ENCODE measurements around the gene INVS.
"Not testable (repeated sequence)": the region's sequence is repeated elsewhere in the genome, so short reads cannot be mapped to it uniquely, and the experiment has no call there.

INVS gene

DNA sequence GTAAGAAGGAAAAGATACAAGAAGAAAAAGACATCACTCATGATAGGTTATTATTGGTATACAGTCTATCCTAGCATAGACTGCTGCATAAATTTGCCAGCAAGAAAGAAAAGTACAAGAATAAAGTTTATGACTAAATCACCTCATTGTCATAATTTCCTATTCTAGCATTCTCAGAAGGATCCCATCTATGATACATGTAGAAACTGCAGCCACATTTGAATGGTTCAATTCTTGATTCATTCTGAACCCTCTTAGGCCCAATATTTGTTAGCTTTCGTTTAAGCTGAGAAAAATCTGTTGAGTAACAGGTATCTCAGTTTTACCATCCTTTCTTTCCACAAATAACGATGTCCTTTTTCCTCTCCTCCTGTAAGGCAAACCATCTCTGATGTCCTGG, 21.2 kb downstream of the INVS start:
- DNase-seq (ENCODE audit: low spot score) = no peak

DNA sequence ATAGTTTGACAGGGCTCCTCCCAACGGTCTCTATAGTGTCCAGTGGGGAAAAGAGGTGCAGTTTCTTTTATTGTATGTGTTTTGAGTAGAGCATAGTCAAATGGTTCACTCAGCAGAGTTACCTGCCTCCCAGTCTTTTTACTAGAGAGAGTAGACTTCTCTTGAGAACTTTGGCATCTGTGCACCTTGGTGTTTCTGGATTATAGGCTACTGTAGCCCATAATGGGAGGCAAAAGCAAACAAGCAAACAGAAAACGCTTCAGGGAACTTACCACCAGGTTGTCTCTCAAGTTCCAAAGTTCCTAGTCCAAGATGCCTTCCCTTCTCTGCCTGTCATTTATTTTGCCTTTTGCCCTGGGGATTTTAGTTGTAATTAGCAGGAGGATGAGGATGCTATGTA, 26.2 kb downstream of the INVS start:
- no peak for DNase-seq (ENCODE audit: low spot score)

DNA sequence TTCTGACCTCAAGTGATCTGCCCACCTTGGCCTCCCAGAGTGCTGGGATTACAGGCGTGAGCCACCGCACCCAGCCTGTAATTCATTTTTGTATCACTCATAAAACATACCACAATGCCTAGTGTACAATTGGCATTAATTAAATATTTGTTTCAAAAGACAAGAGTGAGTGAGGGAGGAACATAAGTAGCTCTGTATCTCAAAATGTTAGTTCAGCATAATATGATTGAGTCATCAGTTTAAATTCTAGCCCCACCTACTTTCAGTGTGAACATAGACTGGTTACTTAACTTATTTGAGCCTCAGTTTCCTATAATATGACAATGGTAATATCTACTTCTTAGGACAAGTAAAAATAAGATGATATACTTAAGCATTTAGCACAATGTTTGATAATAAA, 26.9 kb downstream of the INVS start:
- DNase-seq (ENCODE audit: low spot score) = no peak

DNA sequence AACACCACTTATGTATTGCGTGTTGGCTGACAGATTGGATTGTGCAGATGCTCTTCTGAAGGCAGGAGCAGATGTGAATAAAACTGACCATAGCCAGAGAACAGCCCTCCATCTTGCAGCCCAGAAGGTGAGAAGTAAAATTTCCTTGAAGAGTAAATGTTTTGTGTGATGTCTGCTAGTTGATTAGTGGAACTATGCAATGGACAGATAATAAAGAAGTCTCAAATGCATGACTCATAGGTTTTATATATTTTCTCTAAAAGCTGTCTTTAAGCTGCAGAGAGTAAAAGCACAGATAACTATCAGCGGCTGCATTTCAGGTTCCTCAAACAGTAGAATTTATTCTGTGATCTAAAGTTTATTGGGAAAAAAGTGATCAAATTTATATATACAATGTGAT, 27.4 kb downstream of the INVS start:
- no peak for DNase-seq (ENCODE audit: low spot score)

DNA sequence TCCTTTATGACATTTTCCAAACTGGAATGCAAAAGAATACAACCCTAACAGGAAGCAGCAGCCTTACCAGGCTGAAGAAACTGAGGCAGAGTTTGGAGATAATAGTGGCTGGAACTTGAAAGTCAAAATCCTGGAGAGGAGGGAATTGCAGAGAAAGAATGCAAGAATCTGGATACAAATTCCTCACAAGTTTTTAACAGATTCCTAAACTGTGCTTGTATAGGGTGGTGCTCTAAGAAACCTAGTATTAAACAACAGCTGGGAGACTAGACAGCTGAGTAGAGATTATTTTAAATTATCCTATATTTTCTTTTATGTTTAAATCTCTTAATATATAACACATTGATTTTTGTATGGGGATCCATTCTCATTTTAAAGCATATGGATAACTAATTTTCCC, 30.7 kb downstream of the INVS start:
- DNase-seq (ENCODE audit: low spot score) = no peak

DNA sequence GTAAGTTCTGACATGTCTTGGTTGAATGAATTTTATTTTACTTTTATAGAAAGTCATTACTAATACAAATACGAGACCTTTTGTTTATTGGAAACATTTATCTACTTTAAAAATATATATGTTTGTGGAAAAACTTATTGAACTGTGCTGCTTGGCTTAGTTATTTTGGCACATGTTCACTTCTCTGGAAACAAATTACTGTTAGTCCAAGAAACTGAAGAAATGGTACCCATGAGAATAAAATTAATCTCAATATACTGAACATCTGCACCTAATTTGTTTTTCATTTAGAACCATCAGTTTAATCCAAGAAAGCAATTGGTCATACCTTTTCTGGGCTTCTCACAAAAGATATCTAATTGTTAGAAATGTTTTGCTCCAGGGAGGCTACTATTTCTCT, 32.2 kb downstream of the INVS start:
- DNase-seq (ENCODE audit: low spot score) = no peak

DNA sequence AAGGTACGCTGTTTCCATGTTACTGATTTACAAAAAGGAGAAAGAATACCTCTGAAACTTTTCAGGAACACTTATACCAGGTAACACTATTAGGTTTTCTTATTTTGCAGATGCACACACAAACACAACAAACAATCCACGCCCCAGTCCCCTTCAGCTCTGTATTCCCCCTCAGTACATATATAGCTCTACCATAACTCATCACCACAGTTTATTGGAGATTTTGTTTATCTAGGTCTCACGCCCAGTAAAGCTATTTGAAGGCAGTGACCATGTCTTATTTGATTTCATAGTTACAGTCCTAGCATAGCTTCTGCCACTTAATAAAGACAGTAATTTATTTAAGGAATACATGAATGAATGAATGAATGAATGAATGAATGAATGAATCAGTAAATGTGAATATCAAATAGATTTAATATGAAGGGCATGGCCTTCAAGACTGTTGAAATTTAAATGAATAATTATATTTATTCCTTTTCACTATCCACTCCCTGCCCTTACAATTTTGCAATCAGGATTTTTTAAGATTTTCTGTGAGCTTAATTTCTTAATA, 32.9 kb downstream of the INVS start:
- DNase-seq (ENCODE audit: low spot score) = no peak

DNA sequence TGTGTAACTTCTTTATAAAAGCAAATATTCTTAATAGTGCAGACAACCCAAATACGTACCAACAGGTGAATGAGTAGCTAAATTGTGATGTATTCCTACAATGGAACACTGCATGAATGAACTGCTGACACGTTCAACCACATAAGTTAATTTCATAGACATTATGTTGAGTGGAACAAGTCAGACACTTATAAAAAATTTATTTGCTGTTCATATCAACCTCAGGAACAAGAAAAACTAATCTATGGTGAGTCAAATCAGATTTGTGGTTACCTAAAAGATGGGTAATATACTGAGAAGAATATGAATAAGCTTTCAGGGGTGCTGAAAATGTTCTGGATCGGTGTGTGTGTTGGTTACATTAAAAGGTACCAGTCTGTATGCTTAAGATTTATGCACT, 35.7 kb downstream of the INVS start:
- no peak for DNase-seq (ENCODE audit: low spot score)

DNA sequence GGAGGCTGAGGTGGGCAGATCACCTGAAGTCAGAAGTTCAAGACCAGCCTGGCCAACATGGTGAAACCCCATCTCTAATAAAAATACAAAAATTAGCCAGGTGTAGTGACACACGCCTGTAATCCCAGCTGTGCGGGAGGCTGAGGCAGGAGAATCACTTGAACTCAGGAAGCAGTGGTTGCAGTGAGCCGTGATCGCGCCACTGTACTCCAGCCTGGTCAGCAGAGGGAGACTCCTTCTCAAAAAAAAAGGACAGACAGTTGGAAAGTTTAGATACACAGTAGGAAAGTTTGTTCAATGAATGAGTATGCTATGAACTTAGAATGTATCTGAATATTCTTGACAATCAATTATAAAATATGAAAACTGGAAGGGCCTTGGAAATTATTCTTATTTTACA, 37.8 kb downstream of the INVS start:
- not testable (repeated sequence) for DNase-seq (ENCODE audit: low spot score)

DNA sequence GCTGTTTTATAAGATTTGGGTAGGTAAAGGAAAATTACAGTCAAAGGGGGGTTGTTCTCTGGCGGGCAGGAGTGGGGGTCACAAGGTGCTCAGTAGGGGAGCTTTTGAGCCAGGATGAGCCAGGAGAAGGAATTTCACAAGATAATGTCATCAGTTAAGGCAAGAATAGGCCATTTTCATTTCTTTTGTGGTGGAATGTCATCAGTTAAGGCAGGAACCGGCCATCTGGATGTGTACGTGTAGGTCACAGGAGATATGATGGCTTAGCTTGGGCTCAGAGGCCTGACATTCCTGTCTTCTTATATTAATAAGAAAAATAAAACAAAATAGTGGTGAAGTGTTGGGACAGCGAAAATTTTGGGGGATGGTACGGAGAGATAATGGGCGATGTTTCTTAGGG, 41.3 kb downstream of the INVS start:
- DNase-seq (ENCODE audit: low spot score) = not testable (repeated sequence)

DNA sequence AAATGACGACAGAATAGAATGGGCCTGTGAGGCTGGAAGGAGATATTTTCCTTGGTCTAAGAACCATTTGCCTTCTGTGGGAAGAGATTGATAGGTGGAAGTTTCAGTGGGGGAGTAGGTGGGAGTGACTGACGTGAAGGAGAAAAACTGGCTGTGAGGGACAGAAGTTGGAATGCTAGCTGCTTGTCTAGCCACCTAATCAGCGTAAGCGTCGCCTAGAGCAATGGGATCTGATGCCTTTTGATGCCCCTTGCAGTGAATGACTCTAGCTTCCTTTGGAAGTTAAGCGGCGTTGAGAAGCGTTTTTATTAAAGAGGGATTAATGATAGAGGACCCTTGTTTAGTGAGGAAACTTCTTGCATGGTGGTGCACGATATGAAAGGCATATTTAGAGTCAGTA, 42.8 kb downstream of the INVS start:
- not testable (repeated sequence) for DNase-seq (ENCODE audit: low spot score)

DNA sequence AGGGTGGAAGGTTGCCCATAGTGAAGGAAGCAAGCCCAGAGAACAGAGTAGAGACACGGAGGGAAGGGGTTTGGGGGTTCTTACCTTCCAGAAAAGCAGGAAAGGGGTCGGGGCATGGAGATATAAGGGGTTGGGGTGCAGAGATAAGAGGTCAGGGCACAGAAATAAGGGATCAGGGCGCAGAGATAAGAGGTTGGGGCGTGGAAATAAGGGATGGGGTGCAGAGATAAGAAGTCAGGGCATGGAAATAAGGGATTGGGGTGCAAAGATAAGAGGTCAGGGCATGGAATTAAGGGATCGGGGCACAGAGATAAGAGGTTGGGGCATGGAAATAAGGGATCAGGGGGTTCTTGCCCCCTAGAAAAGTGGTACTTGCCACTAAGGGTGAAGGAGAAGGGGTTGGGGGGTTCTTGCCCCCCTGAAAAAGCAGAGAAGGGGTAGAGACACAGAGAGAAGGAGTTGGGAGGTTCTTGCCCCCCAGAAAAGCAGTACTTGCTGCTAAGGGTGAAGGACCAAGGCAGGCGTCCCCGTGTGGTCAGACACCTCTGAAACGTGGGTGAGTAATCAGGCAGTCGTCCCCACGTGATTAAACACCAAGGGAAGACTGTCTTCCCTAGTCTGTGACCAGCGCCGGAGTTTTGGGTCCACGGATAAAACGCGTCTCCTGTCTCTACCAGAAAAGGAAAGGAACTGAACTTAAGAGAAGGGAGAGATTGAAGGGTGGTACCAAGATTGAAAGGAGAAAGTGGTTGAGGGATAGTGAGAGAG, 46.3 kb downstream of the INVS start:
- DNase-seq (ENCODE audit: low spot score) = not testable (repeated sequence)

DNA sequence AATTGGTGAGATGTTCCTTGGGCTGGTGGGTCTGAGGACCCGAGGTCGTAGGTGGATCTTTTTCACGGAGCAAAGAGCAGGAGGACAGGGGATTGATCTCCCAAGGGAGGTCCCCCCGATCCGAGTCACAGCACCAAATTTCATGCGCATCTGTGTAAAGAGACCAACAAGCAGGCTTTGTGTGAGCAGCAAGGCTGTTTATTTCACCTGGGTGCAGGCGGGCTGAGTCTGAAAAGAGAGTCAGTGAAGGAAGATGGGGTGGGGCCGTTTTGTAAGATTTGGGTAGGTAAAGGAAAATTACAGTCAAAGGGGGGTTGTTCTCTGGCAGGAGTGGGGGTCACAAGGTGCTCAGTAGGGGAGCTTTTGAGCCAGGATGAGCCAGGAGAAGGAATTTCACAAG, 46.9 kb downstream of the INVS start:
- DNase-seq (ENCODE audit: low spot score) = not testable (repeated sequence)

DNA sequence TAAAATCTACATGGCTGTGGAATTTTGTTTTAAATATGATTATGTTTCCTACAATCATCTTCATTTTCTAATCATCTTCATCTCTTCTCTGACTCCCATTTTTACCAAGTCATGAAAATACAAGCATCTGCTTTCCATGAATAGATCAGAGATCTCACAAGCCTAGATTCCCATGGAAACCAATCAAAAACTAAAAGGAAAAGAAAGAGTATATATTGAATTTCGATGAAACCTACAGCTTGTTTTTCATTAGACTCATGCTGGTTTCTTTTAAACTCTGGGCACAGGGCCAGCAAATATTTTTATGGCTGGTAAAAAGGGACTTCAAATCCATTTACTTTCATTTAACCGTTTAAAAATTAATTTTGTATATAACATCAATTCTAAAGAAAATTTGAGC, 51.2 kb downstream of the INVS start:
- no peak for DNase-seq (ENCODE audit: low spot score)

DNA sequence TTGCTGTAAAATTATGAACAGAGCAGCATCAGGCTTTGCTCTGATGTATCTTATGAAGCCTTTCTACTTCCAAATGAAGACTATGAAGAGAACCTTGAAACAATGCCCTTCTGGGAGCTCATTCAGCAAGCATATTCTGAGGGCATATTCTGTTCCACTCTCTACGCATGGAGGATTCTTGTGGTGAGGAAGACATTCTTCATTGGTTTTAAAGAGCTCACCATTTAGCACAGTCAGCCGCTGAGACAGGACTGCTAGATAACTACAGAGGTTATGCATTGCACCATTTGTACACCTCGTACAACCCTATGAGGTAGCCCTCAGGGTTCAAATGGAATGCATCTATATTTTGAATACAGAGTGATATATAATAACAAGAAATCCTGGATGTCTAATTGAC, 61.0 kb downstream of the INVS start:
- DNase-seq (ENCODE audit: low spot score) = no peak

DNA sequence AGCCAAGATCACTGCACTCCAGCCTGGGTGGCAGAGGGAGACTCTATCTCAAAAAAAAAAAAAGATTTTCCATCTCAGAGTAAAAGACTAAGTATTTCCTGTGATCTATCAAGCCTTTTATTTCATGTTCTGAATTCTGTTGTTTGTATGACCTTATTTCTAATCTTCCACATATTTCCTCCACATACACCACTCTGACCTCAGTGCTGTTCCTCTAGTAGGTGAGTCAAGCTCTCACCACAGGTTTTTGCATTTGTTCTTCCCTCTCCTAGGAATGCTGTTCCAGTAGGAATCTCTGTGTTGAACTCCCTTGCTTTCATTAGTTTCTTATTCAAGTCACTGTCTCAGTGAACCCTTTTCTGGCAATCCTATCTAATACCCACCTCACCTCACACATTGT, 68.1 kb downstream of the INVS start:
- DNase-seq (ENCODE audit: low spot score) = no peak

DNA sequence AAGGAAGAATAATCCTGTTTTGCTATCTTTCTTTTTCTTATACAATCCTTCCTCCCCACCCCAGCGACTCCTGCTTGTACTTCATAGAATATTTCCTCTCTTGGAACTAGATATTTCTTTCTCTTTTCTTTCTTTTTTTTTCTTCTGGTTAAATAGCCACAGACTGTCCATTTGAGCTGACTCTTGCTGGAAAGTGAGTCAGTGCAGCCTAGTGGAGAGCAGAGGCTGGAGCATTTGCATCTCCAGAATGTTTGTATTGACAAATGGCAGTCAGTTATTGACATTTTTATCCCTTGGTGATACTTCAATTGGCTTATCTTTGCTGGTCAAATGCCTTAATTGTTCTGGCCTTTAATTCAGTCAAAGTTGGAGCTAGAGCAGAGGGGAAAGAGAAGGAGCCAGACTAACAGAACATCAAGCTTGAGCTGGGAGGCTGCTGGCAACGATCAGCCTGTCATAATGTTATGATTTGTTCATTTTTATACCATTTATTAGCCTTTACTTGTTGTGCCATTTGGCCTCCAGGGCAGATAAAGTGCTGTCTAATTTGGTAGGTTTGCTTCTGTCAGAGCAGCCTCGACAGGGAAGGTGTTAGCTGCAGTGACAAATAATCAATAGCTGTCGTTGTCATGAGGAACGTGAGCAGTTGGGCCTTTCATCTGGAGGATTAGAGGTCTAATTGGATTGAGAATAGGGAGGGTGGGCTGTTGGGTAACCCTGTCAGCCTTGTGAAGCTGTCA, 69.0 kb downstream of the INVS start:
- DNase-seq (ENCODE audit: low spot score) = no peak

DNA sequence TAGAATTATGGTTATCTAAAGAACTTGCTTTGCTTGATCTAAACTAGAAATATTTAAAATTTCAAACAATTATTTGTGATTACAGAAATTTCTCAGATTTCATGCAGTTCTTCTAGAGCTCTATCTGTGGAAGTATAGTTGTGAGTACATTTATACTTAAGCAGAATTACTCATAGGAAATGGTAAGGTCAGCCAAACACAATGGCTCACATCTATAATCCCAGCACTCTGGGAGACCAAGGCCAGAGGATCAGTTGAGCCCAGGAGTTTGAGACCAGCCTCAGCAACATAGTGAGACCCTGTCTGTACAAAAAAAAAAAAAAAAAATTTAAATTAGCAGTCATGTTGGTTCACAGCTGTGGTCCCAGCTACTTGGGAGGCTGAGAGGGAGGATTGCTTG, 71.0 kb downstream of the INVS start:
- peak; percentile 15 for DNase-seq (ENCODE audit: low spot score)

DNA sequence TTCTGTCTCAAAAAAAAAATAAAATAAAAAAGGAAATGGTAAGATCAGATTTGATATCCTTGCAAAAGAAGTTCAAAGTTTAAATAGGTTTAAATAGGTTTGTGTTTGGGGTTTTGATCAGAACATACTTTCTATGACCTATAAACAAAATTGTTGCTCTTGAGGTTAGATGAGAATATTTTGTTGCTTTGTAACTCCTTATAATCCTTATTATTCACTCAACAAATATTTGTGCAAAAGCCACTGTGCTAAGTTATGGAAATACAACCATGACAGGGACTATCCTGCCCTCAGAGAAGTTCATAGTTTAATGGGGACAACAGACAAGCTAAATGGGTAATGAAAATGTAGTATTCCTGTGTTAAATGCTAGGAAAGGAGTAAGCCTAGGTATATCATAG, 71.5 kb downstream of the INVS start:
- DNase-seq (ENCODE audit: low spot score) = no peak

DNA sequence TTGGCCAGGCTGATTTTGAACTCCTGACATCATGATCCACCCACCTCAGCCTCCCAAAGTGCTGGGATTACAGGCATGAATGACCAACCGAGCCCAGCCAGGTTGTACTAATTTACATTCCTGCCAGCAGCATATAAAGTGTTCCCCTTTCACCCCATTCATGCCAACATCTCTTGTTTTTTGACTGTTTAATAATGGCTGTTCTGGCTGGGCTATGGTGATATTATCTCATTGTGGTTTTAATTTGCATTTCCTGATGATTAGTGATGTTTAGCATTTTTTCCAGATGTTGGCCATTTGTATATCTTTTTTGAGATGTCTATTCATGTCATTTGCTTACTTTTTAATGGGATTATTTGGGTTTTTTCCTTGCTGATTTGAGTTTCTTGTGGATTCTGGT, 87.3 kb downstream of the INVS start:
- DNase-seq (ENCODE audit: low spot score) = no peak

DNA sequence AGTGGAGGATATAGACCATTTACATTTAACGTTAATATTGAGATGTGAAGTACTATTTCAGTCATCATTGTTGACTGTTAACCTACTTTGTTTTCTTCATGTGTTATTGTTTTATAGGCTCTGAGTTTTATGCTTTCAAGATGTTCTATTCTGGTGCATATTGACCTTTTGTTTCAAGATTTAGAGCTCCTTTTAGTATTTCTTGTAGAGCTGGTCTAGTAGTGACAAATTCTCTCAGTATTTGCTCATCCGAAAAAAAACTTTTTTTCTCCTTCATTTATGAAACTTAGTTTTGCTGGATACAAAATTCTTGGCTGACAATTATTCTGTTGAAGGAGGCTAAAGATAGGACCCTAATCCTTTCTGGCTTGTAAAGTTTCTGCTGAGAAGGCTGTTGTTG, 91.3 kb downstream of the INVS start:
- no peak for DNase-seq (ENCODE audit: low spot score)

DNA sequence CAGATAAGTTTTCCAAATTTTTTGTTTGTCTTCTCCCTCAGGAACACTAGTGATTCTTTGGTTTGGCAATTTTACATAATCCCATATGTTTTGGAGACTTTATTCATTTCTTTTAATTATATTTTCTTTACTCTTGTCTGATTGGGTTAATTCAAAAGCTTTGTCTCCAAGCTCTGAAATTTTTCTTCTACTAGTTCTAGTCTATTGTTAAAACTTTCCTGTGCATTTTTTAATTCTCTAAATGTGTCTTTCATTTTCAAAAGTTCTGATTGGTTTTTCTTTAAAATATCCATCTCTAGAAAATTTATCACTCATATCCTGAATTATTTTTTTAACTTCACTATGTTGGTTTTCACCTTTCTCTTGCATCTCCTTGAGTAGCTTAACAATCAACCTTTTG, 92.2 kb downstream of the INVS start:
- DNase-seq (ENCODE audit: low spot score) = no peak

DNA sequence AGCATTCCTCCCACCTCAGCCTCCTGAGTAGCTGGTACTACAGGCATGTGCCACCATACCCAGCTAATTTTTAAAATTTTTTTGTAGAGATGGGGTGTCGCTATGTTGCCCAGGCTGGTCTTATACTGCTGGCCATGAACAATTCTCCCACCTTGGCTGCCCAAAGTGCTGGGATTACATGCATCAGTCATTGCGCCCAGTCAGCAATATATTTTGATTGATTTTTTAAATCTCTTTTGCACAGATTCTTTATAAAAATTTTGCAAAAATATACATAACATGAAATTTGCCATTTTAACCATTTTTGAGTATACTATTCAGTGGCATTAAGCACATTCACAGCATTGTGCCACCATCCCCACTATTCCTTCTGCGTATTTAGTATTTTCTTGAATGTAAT, 94.0 kb downstream of the INVS start:
- DNase-seq (ENCODE audit: low spot score) = no peak

DNA sequence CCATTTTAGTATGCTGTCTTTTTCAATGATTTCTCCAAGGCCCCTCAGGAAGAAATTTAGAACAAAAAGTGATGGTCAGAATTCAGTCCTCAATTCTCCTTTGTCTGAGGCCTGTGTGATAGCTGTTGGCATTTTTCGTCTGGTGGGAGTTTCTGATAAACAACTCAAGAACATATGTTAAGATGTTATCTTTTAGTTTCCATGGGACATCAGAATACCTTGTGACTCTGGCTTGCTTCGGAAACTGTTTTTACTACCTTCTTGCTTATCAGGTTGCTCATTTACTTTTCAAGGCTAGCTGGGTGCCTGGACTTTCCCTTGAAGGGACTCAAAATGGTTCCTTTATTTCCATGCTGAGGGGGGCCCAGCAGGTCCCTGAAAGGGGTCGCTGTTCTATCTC, 97.2 kb downstream of the INVS start:
- DNase-seq (ENCODE audit: low spot score) = no peak

Measured in kidney capillary endothelial cell (primary cell).